UCSD-AML1 (cell line): ENCODE results near the gene NOD1.

ENCODE experiments used
- DNase-seq: peaks from one replicate; lab custom pipeline; 2025; ENCODE audit not compliant: unreplicated experiment; lab: John Stamatoyannopoulos, UW

Gene NOD1

DNA sequence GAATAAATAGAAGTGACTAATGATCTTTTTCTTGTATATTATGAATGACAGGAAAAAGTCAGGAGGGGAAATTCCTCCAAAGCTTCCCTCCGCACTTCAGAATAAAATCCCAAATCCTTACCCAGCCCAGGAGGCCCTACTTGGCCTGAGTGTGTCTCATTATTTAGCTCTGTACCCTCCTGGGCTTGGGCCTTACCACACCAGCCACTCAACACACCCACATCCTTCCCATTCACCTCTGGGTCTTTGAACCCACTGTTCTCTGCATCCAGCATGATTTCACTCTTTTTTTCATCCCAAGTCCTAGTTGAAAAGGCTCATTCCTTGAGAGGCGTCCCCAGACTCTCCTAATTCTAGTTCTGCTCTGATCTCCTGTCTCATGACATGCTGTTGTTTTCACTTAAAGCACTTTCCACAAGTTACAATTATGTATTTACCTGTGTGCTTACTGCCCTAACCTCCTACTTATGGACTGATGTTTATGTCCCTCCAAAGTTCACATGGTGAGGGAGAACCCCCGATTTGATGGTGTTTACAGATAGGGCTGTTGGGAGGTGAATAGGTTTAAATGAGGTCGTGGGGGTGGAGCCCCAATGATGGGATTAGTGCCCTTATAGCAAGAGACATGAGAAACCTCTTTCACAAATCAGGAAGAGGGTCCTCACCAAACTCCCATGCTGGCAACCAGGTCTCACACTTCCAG is 6.4 kb downstream of the NOD1 start:
- DNase-seq = no peak

GRCh38 chr7:30471205-30471604 is 7.4 kb downstream of the NOD1 start:
- DNase-seq = no peak

- DNase-seq = peak; percentile 9
These were observed 7.8 kb downstream of the NOD1 start for GRCh38 chr7:30470771-30471170.

GRCh38 chr7:30470163-30470770 is 8.3 kb downstream of the NOD1 start:
- DNase-seq = no peak

- DNase-seq = peak; percentile 24
These were observed 9.3 kb downstream of the NOD1 start for GRCh38 chr7:30469303-30469702.

DNA sequence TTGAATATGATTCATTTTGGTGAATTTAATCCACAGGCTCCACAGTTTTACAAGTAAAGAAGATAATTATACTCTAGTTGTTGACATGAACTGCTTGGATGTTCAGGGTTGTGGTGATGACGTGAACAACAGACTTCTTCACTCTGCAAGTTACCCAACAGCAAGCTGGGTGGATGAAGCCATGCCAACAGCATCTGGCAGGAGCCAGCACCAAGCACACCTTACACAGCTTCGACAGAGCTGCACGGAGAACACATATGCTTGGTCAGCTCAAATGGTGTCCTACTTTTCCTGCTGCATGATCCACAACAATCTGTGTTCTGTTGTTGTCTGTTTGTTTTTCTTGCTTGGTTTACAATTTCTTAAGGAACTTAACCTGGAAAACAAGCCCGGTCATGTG is 9.8 kb downstream of the NOD1 start:
- no peak for DNase-seq

GRCh38 chr7:30468041-30468440 is 10.5 kb downstream of the NOD1 start:
- no peak for DNase-seq

DNA sequence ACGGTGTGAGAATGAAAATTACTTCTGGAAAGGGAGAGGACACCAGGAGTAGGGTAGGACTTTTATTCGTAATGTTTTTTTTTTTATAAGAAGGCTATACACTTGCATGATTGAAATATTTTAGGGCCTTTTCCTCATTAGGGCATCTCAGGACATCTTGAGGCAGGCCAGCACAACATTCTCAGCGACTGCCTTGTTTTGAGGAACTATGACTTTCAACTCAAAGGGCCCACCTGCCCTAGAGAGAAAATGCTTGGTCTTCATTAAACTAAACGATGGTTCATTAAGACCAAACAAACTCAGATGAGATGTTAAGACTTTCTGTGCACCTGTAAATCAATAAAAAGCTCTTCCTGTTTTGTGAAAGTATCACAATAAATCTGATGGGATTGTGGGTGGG is 11.3 kb downstream of the NOD1 start:
- no peak for DNase-seq

DNA sequence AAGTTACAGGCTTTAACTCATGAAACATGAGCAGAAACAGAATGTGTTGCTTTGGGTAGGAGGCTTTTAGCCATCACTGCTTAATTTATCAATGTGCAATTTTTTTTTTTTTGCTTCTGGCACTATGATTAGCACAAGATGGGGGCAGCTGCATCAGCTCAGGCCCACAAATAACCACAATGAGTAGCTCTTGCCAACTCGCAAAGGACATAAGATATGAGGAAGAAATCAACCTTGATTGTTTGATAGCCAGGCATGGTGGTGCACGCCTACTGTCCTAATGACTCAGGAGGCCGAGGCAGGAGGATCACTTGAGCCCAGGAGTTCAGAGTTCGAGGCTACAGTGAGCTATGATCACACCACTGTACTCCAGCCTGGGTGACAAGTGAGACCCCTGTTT is 12.3 kb downstream of the NOD1 start:
- no peak for DNase-seq

DNA sequence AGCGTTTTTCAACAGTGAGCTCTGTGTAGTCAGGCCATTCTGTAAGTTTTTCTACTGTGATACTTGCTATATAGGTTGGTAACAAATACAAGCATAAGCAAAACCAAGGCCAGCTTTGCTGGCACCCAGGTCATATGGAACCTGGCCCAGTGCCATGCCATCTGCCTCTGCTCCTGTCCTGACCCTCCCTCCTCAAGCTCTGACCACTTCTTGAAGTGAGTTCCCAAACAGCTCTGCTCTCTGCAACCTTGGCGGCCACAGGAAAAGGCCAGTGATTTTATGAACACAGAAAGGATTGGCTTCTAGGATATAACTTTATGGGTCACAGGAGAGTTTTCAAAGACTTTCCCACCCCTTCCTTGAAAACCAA is 12.8 kb downstream of the NOD1 start:
- DNase-seq = no peak

DNA sequence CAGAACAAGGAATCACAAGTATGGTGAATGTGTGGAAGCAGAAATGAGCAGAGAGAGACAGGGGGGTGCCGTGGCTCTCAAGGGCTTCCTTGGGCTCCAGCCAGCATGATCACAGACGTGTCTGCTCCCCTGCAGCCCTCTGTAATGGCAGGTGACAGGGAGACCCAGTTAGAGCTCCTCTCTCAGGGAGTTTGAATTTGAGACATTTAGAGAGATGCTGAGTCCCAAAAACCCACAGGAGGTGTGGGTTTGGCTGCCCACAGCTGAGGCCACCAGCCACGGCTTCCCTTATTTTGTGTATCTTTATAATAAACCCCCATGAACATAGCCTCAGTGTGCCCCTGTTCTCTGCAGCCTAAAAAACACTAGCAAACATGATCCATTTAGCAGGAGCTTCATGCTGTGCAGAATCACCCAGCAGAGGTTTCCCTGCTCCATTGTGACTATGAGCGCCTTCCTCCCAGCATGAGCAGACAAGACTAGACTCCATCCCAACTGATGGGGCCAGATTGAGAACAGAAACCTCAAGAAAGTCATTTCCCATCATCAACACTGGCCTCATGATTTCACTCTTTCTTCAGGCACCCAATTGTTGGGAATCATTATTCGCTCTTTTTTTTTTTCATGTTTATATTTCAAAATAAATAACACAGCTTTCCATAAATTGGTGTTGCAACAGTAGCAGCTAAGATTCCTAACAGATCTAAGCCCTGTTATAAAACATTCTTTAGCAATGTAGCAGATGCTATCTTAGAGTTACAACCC is 13.4 kb downstream of the NOD1 start:
- DNase-seq = no peak

GRCh38 chr7:30464231-30464671 is 14.3 kb downstream of the NOD1 start:
- no peak for DNase-seq

DNA sequence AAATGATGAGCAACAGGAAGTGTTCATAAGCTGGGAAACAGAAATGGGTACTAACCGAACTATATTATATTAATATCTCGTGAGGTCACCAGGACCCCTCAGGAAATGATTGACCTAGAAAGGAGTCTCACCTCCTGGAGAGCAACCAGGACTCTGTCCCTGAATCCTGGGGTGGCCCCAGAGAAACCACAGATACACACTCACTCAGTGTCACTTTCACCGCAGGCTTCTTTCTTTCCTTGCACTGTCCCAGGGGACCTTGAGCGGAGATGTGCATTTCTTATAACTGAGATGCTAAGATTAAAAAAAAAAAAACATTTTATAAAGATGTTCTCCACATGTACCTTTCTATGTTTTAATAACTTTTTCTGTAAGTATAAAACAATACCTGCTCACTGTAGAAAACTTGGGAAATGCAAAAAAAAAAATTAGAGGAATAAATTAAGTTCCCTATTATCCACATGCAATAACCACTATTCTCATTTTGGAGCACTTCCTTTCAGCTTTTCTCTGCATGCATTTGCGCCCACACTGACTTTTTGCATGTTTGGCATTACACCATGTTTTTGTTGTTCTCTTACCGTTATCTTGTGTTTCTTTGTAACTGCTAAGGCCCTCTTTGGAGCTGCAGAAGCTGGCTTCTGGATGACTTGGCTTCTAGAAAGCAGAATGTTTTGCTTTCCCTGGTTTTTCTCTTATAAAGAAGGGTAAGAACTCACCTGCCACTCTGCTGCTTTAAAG is 15.0 kb downstream of the NOD1 start:
- DNase-seq = no peak

GRCh38 chr7:30462179-30462578 is 16.4 kb downstream of the NOD1 start:
- DNase-seq = no peak

DNA sequence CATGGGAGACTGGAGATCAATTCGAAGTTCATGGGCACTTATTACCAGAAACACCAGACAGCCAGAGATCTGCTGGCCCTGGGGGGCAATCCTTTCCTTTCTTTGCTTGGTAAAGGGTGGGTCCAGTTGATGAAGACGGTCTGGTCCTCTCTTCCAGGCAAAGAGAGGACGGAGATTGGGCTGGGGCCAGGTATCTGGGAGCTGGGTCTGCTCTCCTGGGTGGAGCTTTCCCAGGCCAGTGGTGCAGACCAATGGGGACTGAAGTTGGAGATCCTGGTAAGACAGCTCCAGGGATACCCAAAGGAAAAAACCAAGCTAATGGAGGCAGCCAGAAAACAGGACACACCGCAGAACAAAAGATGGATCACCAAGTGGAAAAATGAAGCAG is 18.3 kb downstream of the NOD1 start:
- no peak for DNase-seq

GRCh38 chr7:30459591-30460245 is 18.9 kb downstream of the NOD1 start:
- DNase-seq = no peak

DNA sequence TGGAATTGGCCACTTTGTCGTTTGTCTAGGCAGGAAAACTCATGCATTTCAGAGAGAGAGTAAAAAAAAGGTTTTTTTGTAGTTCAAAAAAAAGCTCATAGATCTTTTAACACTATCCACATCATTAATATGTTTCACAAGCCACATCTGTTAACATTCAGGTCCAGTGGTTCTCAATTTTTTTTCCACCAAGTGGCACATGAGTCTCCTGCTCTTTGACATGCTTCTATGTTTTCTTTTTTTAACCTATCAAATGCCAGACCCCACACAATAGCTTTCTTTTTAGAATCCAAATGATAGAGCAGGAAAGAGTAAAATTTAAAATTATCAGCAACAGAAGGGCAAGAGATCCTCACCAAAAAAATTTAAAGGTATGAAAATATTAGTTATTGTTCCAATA is 20.3 kb downstream of the NOD1 start:
- no peak for DNase-seq

DNA sequence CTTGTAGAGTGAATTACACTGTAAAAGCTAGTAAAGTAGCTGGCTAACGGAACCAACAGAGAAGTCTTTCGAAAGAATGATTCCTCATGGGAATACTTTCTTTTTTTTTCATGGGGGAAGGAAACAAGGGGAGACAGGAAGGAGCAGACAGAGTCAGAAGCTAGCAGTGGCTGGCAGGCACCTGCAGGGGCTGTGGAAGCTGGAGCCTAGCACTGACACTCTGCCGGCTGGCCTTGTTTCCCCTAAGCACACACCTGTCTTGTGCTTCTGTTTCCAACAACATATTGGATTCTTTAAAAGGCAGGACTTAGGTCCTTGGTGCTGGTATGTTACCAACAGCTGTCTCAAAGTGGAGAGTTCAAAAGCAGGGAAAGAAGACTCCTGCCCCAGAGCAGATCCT is 24.7 kb downstream of the NOD1 start:
- no peak for DNase-seq

DNA sequence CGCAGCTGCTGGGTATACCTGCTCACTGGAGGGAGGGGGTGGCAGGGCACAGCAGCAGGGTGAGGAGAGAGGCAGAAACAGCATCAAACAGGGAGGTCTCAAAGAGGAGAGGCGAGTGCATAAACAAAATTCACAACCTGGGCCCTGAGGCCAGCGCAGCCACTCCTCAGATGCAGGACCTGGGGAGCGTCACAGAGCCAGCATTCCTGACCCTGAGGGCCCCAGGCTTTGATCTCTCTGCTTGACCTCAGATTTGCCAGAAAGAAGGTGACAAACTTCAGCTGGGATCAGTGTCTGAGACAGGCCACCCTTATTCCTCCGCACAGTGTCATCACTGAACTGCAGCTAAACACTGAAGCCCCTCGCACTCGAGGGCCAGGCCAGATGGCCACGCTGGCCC is 25.6 kb downstream of the NOD1 start:
- no peak for DNase-seq

GRCh38 chr7:30452280-30452930 is 26.2 kb downstream of the NOD1 start:
- DNase-seq = no peak
